ENCODE data around the gene FRG1.
"Not testable (repeated sequence)": the region's sequence is repeated elsewhere in the genome, so short reads cannot be mapped to it uniquely, and the experiment has no call there.

FRG1 gene

GRCh38 chr4:189988877-189989431 is 48.3 kb downstream of the FRG1 start:
- no peak for DNase-seq

GRCh38 chr4:189989941-189990340 is 49.3 kb downstream of the FRG1 start:
- DNase-seq = not testable (repeated sequence)
